Activated CD8-positive, alpha-beta memory T cell treated with anti-CD3 and anti-CD28 coated beads, Interleukin-2, amount 50 U/mL, for 4 hours (primary cell): ENCODE results near the gene FMN1.

ENCODE experiments used
- DNase-seq: peaks from one replicate; pipeline ENCODE4 v3.0.0-alpha.2; 2020

FMN1 gene

GRCh38 chr15:33005582-33005981, 188.9 kb downstream of the FMN1 start:
- DNase-seq: no peak

- DNase-seq: no peak
These were observed 192.6 kb downstream of the FMN1 start for GRCh38 chr15:33001926-33002325.

- DNase-seq: no peak
These were observed 195.4 kb downstream of the FMN1 start for GRCh38 chr15:32998979-32999672.

GRCh38 chr15:32998182-32998581, 196.3 kb downstream of the FMN1 start:
- no peak for DNase-seq

GRCh38 chr15:32994810-32995424, 199.6 kb downstream of the FMN1 start:
- DNase-seq: no peak

GRCh38 chr15:32993285-32993684, 201.2 kb downstream of the FMN1 start:
- no peak for DNase-seq

GRCh38 chr15:32991619-32992111, 202.8 kb downstream of the FMN1 start:
- no peak for DNase-seq

GRCh38 chr15:32990071-32990470, 204.4 kb downstream of the FMN1 start:
- DNase-seq: no peak

GRCh38 chr15:32987067-32987466, 207.4 kb downstream of the FMN1 start:
- no peak for DNase-seq

GRCh38 chr15:32986147-32986546, 208.4 kb downstream of the FMN1 start:
- DNase-seq: no peak

GRCh38 chr15:32983679-32984078, 210.8 kb downstream of the FMN1 start:
- no peak for DNase-seq

GRCh38 chr15:32982001-32982400, 212.5 kb downstream of the FMN1 start:
- no peak for DNase-seq

- no peak for DNase-seq
These were observed 213.0 kb downstream of the FMN1 start for GRCh38 chr15:32981536-32981935.

GRCh38 chr15:32979710-32980109, 214.8 kb downstream of the FMN1 start:
- no peak for DNase-seq

- no peak for DNase-seq
These were observed 217.0 kb downstream of the FMN1 start for GRCh38 chr15:32977506-32977905.

- DNase-seq: no peak
These were observed 219.8 kb downstream of the FMN1 start for GRCh38 chr15:32974691-32975090.

- no peak for DNase-seq
These were observed 221.8 kb downstream of the FMN1 start for GRCh38 chr15:32972686-32973085.

GRCh38 chr15:32970847-32971246, 223.7 kb downstream of the FMN1 start:
- no peak for DNase-seq

- DNase-seq: no peak
These were observed 227.0 kb downstream of the FMN1 start for GRCh38 chr15:32967521-32967920.

GRCh38 chr15:32966512-32966911, 228.0 kb downstream of the FMN1 start:
- DNase-seq: no peak

GRCh38 chr15:32965897-32966296, 228.6 kb downstream of the FMN1 start:
- DNase-seq: no peak

- DNase-seq: no peak
These were observed 235.4 kb downstream of the FMN1 start for GRCh38 chr15:32959077-32959476.

GRCh38 chr15:32957219-32957618, 237.3 kb downstream of the FMN1 start:
- DNase-seq: no peak

GRCh38 chr15:32956711-32957110, 237.8 kb downstream of the FMN1 start:
- no peak for DNase-seq

- DNase-seq: no peak
These were observed 238.5 kb downstream of the FMN1 start for GRCh38 chr15:32956006-32956405.
